GM21717 (cell line): ENCODE measurements around the gene CDK6.

ENCODE experiments used
- ATAC-seq: cut with Tn5 transposase; IDR thresholded peaks from one replicate; pipeline ENCODE4 v1.9.1; 2021; ENCODE audit warnings: mild to moderate bottlenecking, moderate library complexity; ENCODE audit not compliant: unreplicated experiment

CDK6 gene

GRCh38 chr7:92740134-92740533, 96.2 kb downstream of the CDK6 start:
- no peak for ATAC-seq

- ATAC-seq = no peak
Measured at GRCh38 chr7:92739091-92739490, 97.3 kb downstream of the CDK6 start.

GRCh38 chr7:92737706-92738105, 98.7 kb downstream of the CDK6 start:
- ATAC-seq = peak; percentile 96

- no peak for ATAC-seq
Measured at GRCh38 chr7:92736870-92737269, 99.5 kb downstream of the CDK6 start.

- ATAC-seq = no peak
Measured at GRCh38 chr7:92735707-92736106, 100.7 kb downstream of the CDK6 start.

GRCh38 chr7:92732316-92733036, 103.9 kb downstream of the CDK6 start:
- peak; percentile 15 for ATAC-seq

GRCh38 chr7:92731335-92732063, 104.9 kb downstream of the CDK6 start:
- peak; percentile 72 for ATAC-seq

GRCh38 chr7:92730808-92731207, 105.6 kb downstream of the CDK6 start:
- no peak for ATAC-seq

- ATAC-seq = no peak
Measured at GRCh38 chr7:92729751-92730150, 106.6 kb downstream of the CDK6 start.

GRCh38 chr7:92729172-92729571, 107.2 kb downstream of the CDK6 start:
- ATAC-seq = no peak

GRCh38 chr7:92727755-92728154, 108.6 kb downstream of the CDK6 start:
- no peak for ATAC-seq

- ATAC-seq = no peak
Measured at GRCh38 chr7:92725161-92725925, 111.0 kb downstream of the CDK6 start.

- no peak for ATAC-seq
Measured at GRCh38 chr7:92723943-92724342, 112.4 kb downstream of the CDK6 start.

- no peak for ATAC-seq
Measured at GRCh38 chr7:92723205-92723604, 113.2 kb downstream of the CDK6 start.

- ATAC-seq = no peak
Measured at GRCh38 chr7:92722541-92722940, 113.8 kb downstream of the CDK6 start.

- ATAC-seq = peak; percentile 55
Measured at GRCh38 chr7:92720604-92721350, 115.6 kb downstream of the CDK6 start.

- peak; percentile 60 for ATAC-seq
Measured at GRCh38 chr7:92717993-92718716, 118.2 kb downstream of the CDK6 start.

GRCh38 chr7:92717623-92717992, 118.8 kb downstream of the CDK6 start:
- no peak for ATAC-seq

GRCh38 chr7:92716825-92717580, 119.4 kb downstream of the CDK6 start:
- ATAC-seq = no peak

GRCh38 chr7:92715963-92716362, 120.4 kb downstream of the CDK6 start:
- ATAC-seq = no peak
